ENCODE measurements around the gene BCAS3. TPM values are rescaled to one million over a fixed set of nuclear protein-coding genes. Genes with fewer than 3 reads are reported as not detected.

The BCAS3 gene
- total RNA-seq, 1 donor from 2014 or later = 15.2 TPM

DNA sequence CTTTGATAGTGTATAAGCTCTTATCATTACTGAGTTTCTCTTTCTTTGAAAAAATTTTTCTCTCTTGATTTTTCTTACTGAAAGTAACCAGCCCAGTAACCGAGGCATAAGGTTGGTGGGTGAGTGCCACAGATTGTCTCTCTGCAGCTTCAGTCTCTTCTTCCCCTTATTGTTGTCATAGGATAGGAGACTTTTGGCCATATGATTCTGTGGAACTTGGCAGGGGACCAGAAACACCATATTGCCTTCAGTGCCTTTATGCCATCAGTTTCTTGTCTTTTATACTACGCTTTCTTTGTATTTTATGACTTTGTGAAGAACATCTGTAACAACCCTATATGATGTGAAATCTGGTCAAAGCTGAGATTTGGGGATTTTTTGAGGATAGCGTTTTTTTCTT is 380.4 kb downstream of the BCAS3 start:
- DNase-seq (ENCODE audit: low read depth) = no peak
- TF ChIP-seq, protein P1, sequence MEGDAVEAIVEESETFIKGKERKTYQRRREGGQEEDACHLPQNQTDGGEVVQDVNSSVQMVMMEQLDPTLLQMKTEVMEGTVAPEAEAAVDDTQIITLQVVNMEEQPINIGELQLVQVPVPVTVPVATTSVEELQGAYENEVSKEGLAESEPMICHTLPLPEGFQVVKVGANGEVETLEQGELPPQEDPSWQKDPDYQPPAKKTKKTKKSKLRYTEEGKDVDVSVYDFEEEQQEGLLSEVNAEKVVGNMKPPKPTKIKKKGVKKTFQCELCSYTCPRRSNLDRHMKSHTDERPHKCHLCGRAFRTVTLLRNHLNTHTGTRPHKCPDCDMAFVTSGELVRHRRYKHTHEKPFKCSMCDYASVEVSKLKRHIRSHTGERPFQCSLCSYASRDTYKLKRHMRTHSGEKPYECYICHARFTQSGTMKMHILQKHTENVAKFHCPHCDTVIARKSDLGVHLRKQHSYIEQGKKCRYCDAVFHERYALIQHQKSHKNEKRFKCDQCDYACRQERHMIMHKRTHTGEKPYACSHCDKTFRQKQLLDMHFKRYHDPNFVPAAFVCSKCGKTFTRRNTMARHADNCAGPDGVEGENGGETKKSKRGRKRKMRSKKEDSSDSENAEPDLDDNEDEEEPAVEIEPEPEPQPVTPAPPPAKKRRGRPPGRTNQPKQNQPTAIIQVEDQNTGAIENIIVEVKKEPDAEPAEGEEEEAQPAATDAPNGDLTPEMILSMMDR (conservative IDR thresholded peaks at IDR 0.05; ENCODE audit: low read depth, low read length) = no peak
- no peak overlapping the region for H3K4me3 ChIP-seq (ENCODE audit: low read depth, low read length)

- TF ChIP-seq, protein P1 (conservative IDR thresholded peaks at IDR 0.05; ENCODE audit: low read depth, low read length) = no peak
- no peak for DNase-seq (ENCODE audit: low read depth)
- H3K4me3 ChIP-seq (ENCODE audit: low read depth, low read length) = no peak overlapping the region
These were observed 385.9 kb downstream of the BCAS3 start for GRCh38 chr17:61063528-61063927.

DNA sequence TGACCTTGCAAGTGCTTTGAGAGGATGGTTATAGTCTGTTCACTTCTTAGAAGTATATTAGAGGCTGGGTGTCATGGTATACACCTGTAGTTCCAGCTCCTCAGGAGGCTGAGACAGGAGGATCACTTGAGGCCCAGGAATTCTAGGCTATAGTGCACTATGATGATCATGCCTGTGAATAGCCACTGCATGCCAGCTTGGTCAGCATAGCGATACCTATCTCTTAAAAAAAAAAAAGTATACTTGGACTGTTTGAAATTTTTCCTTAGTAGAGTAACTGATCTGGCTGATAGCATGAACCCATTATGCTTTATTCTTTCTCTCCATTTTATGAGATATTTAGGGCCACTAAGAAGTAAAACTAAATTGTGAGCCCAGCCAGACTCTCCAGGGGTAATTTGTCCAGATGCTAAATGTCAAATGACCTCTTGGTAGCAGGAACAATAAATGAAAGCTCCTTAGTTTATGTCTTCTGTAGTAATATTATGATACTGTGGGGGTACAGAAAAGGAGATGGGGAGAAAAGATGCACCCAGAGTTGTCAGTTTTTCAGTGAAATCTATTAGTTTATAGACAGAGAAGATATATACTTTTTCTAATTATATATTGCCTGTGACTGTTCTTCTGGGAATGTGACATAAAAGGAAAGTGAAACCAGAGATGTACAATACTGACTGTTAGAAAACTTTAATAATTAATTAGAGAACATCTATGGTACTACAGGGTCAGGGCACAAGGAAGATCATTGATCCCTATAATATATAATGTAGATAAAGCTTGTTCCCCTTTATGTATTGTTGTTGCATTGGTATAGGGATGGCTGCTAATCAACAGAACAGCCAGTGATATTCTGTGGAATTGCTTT is 386.7 kb downstream of the BCAS3 start:
- H3K4me3 ChIP-seq (ENCODE audit: low read depth, low read length) = no peak overlapping the region
- TF ChIP-seq, protein P1 (conservative IDR thresholded peaks at IDR 0.05; ENCODE audit: low read depth, low read length) = no peak
- DNase-seq (ENCODE audit: low read depth) = no peak

- DNase-seq (ENCODE audit: low read depth) = no peak
- TF ChIP-seq, protein P1 (conservative IDR thresholded peaks at IDR 0.05; ENCODE audit: low read depth, low read length) = no peak
- H3K4me3 ChIP-seq (ENCODE audit: low read depth, low read length) = no peak overlapping the region
These were observed 387.7 kb downstream of the BCAS3 start for GRCh38 chr17:61065263-61065773.

- no peak for DNase-seq (ENCODE audit: low read depth)
- H3K4me3 ChIP-seq (ENCODE audit: low read depth, low read length) = no peak overlapping the region
- TF ChIP-seq, protein P1 (conservative IDR thresholded peaks at IDR 0.05; ENCODE audit: low read depth, low read length) = no peak
These were observed 388.4 kb downstream of the BCAS3 start for GRCh38 chr17:61066062-61066461.

DNA sequence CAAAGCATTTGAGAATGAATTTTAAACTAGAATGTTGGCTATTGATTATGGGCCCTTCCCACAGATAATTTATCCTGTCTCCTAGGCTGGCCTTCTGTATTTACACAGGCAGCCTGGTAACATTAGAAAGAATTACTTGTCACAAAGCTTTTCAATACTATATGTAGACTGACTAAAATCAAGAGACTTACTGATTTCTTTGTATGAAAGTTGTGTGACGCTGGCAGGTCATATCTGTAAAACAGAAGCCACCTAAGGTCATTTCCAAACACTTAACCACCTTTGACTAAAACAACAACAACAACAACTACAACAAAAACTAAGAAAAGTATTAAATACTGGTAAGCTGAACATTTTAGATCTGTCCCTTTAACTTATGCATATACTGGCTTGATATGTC is 393.0 kb downstream of the BCAS3 start:
- TF ChIP-seq, protein P1 (conservative IDR thresholded peaks at IDR 0.05; ENCODE audit: low read depth, low read length) = no peak
- no peak overlapping the region for H3K4me3 ChIP-seq (ENCODE audit: low read depth, low read length)
- DNase-seq (ENCODE audit: low read depth) = no peak
